DMS114 treated with DMSO at 0.1 percent for 48 hours (cell line): ENCODE measurements around the gene FTO.

ENCODE experiments used
- DNase-seq: peaks from one replicate; lab custom pipeline; 2025; ENCODE audit not compliant: unreplicated experiment; lab: John Stamatoyannopoulos, UW

The FTO gene

DNA sequence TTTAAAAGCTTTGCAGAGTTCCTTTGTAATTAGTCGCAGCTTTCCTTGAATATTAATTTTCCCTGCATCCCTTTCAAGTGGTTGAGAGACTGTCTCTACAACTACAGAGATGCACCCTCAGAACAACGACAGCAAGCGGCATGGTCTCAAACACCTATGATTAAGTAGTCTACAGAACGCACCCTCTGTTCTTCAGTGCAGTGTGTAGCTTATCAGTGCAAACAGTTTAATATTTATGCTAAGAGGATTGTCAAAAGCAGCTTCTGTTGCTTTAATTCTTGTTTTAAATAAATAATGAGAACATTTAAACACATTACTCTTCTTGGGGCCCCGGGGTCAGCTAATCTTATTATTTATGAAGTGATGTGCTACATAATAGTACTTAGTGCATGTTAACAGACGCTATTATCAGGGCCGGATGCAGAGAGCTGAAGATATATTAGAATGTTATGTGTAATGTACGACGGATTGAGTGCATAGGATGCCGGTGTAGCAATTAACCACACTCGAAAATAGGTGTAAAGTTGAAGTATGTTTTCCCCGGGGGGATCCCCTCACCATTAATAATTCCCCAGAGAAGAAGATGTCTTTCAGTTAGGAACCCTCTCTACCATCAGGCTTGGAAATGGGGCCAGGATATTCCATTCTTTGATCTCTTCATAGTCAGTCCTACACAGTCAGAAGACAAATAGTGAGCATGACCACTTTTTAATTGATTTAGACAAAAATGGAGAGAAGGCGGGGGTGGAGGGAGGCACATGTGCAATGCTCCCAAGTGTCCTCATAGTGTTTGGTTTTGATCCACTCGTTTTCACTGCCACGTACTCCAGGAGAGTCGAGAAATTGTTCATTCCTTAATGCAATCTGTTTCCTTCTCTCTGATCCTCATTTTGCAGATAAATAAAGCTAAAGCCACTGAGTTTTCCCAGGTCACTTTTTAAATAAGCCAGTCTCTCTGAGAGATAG, 406.3 kb downstream of the FTO start:
- no peak for DNase-seq

DNA sequence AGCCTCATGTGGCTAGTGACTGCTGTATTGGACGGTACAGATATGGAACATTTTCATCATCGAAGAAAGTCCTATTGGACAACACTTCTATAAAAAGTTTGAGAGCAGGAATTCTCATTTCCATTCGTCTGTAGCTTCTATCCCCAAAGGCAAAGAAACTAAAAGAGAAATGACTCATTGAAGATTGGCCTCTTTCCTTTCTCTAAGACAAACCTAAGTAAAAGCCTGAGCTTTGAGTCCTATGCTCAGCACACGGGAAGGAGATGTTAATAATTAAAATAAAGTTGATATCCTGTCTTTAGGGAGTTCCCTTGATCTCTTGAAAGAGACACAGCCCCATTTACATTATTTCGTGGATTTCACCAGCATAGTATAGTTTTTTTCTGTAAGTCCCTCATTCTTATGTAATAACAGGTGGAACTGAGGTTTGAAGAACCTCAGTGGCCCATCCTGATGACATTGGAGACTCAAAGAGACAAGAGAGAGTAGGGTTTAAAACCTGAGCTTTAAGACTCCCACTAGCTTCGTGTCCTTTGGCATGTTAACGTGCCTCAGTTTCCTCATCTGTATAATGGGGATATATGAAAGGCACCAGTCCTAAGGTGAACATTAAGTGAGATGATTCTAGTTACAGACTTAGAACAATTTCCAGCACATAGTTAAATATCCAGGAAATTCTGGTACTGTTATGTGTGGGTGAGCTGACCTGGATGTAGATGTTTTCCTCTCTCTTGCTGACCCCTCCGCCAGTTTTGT, 408.7 kb downstream of the FTO start:
- no peak for DNase-seq

DNA sequence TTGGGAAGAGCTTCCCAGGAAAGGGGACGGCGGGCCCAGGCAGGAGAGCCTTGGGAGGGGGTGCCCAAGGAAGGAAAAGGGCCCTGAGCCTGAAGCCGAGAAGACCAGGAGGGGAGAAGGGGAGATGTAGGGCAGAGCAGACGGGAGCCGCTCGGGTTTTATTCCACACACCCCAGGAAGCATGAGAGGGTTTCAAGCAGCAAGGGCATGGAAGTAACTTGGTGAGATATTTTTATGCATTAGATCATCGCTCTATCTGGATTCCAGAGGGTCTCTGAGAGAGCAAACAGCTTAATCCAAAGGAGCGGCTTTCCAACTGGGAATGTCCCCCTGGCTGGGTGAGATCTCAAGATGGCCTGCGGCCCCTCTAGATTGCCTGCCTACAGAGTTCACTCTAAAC, 411.6 kb downstream of the FTO start:
- DNase-seq: no peak

DNA sequence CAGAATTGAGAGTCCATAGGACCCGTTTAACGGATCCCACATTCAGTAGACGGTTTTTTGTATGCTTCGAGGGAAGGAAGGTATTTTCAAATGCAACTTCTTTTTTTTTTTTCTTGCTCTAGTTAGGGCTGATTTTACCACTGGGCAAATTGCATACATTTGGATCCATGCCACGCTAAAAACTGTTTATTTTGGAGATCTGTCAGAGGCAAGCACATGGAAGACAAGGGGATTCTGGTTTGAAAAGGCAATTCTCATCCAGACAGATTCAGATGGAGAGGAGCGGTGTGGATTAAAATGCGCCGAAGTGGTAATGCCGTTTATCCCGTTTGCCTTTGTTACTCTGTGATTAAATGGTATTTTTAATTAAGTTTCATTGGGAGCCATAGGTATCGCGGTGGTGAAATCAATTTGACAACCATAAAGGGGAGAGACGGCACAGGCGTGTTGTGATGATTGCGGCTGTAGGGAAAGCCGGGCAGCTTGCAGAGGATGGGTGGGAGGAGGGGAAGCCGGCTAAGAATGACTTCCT, 412.2 kb downstream of the FTO start:
- no peak for DNase-seq

DNA sequence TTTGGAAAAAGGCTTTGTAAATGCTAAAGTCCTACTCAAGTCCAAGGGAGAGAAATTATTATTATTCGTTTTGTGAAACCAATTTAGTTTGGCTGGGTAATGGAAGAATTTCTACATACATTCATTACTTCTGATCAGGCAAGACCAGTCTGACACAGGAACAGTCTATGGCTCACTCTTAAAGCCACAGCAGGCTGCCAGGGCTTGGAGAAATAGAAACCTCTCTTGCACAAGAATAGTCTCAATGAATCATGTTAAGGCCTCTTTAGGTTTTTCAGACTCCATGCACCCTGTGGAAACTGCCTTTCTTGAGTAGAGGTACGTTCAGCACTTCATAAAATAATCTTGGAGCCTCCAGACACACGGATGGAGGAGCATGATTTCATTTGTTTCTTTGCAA, 414.9 kb downstream of the FTO start:
- DNase-seq: no peak

DNA sequence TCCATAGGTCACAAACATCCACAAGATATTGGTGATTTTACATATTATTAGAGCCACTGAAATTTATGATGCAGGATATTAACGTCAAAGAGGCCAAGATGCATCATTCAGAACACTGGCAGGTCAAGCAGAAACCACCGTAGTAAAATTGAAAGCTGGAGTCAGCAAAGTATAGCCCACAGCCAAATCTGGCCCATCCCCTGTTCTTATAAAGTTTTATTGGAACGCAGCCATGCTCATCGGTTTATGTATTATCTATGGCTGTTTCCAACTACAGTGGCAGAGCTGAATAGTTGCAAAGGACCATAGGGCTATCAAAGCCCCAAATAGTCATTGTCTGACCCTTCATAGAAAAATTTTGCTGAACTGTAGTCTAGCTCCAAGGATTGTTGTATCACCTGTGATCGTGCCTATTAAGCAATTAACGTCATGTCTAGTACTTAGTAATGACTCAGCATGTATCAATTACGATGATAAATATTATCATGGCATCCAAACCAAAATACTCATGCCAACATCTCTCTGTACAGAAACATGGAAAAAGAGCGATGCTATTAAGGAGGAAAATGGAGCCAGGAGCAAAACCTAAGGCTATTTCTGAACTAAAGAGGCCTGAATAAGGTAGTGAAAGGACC, 417.0 kb downstream of the FTO start:
- no peak for DNase-seq

DNA sequence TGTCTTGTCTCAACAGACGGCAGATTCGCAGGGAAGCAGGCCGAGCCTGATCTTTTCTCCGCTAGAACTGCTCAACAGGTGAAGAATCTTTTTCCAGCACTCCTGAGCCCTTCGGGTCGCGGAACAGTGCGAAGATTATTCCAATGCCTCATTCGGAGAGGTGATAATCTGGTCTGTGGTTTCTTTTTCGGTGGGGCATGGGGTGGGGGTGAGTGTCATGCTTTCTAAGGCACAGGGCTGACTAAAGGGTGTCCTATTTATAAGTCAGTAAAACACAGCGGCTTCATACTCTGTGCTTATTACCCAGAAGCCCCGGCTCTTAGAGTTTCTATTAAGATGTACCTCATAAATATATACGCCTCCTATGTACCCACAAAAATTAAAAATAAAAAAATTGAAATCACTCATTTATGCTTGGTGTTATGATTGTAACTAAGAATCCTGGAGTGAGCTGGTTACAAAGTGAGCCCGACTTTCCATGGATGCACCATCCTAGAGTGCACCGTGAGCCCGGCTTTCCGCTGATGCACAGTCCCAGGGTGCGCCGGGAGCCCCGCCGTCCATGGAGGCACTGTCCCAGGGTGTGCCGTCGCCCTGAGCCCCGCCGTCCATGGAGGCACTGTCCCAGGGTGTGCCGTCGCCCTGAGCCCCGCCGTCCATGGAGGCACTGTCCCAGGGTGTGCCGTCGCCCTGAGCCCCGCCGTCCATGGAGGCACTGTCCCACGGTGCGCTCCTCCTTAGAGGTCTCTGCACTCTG, 417.8 kb downstream of the FTO start:
- no peak for DNase-seq

DNA sequence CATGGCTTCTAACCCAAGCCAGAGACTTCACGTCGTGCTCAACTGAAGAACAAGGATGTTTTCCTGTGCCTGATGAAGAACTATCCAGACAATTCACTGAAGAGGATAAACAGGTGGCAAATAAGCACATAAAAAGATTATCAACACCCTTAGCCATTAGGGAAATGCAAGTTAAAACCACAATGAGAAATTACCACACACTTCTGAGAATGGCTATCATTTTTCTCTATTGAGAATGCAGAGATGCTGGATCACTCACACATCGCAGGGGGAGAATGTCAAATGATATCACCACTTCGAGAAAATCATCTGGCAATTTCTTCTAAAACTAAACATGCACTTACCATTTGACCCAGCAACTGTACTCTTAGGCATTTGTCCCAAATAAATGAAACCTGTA, 419.8 kb downstream of the FTO start:
- no peak for DNase-seq

DNA sequence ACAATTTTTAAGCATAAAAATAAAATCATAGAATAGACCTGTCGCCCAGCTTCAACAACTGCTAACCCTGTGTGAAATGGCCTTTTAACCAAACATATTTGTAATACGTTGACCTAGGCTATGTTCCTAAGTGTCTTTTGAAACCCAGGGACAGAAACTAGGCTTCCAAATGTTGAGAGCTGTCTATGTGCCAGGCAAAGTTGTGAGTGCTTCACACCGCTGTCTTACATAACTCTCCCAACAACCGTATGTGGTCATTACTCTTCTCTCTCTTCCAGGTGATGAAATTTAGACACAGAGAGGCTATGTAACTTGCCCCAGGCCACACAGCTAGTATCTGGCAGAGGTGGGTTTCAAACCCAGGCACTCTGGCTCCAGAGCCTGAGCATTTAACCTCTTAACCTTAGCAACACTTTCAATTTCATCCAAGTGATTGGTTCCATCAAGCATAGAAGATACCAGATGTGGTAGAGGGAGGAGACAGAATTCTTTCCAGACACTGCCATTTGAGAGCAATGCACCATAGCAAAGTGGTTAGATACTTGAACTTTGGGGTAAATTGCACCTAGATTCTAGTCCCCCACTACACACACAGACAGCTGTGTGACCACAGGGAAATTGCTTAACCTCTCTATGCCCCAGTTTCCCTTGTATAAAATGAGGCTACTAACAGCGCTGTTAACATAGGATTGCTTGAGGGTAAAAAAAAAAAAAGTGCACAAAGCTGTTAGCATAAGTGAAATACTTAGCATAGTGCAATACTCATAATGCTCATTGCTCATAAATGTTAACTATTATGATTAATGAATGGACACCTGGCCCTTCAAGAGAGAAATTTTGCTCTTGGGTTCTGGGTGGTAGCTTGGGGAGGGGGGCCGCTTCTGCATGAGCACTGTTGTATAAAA, 422.0 kb downstream of the FTO start:
- no peak for DNase-seq

DNA sequence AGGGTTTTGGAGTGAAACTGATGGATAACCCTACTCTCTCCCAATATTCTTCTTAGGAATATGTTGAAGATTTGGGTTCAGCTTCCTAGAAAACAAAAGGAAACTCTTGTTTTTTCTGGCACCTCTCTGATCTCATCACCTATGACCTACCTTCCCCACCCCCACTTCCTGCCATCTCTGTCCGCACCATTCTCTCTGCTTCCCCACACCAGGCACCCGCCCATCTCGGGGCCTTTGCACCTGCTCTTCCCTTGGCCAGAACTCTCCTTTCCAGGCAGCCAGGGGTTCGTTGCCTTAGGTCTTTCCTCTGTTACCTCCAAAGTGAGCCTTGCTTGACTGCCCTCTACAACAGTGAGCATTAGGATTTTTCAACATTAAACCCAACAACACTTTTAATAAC, 423.0 kb downstream of the FTO start:
- no peak for DNase-seq

DNA sequence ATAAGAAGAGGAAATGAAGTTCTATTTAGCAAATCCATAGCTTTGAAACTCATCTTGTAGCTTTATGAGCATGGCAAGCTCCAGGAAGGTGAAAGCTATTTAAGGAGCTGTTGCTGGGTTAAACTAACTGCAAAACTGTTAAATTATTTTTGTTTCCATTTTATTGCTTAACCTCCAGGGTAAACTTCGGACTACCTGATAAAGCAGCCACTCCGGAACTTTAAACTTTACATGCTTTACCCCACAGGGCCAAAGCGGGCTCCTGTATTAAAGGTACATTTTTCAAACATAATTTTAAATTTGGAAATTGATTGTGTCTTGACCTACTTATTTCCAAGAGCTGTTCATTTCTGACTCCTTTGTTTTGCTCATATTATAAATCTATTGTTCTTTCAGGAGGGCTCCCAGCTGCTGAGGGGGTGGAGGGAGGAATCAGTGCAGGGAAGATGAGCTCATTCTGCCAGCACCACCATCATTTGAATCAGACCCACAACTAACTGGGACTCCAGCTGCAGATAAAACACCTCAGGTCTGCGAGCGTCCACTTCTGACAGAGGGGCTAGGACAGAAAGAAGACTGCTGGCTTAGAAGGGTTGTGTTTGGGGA, 424.8 kb downstream of the FTO start:
- DNase-seq: no peak

DNA sequence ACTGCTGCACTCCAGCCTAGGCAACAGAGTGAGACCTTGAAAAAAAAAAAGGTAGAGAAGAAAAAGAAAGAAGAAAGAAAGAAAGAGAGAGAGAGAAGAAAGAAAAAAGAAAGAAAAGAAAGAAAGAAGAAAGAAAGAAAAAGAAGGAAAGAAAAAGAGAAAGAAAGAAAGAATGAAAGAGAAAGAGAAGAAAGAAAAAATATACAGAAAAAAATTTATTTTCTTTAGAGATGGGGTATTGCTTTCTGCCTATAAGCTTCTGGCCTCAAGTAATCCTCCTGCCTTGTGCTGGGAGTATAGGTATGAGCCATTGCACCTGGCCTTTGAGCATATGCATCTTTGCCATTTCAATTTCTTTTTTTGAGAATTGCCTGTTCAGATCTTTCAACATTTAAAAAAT, 425.9 kb downstream of the FTO start:
- DNase-seq: no peak

DNA sequence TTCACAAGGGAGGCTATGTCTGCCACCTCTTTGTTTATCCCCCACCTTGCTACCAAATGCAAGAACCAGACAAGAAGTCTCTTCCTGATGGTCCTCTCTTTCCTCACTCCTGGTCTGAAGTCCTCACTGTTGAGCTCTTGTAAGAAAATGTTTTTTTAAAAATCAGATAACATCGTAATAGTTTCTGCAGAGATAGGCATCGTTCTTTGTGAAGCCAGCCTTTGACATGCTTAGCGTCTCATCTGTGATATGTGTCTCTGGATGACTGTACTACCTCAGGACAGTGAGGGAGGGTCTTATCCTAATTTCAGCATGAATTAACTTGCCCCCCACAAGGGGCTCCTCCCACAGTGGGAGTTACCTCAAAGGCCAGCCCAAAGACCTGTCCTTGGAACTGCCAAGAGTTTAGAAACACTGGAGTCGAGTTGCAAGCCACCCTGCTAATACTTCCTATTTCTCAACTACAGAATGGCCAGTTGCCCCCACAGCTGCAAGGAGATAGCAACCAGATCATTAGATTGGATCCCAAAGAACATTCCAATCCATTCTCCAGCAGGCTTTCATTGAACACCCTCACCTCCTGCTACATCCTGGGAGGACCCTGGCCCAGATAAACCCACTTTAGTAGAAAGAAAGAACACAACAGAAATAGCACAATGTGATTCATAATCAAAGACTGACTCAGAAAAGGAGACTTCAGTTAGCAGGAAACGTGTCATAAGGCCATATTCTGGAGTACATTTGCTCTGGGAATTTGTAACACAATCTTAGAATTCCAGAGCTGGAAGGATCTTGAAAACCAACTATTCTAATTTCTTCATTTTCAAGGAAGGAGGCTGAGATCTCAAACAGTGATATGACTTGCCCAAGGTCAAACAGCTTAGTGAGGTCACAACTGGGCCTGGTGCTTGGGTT, 431.7 kb downstream of the FTO start:
- DNase-seq: no peak

DNA sequence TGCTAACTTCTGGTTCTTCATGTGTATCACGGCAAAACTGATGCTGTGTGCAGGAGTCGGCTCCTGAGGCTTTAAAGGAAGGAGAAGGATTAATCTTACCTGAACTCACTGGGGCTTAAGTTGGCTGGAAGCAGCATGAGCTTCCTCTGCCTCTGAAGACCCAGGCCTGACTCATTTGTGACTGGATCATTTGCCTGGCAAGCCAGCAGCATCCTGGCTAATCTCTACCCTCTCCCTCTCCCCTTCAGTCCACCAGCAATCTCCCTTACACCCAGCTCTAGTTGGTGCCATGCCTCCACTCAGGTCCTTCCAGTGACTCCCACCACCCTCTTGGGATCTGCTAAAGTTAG, 432.3 kb downstream of the FTO start:
- DNase-seq: no peak

DNA sequence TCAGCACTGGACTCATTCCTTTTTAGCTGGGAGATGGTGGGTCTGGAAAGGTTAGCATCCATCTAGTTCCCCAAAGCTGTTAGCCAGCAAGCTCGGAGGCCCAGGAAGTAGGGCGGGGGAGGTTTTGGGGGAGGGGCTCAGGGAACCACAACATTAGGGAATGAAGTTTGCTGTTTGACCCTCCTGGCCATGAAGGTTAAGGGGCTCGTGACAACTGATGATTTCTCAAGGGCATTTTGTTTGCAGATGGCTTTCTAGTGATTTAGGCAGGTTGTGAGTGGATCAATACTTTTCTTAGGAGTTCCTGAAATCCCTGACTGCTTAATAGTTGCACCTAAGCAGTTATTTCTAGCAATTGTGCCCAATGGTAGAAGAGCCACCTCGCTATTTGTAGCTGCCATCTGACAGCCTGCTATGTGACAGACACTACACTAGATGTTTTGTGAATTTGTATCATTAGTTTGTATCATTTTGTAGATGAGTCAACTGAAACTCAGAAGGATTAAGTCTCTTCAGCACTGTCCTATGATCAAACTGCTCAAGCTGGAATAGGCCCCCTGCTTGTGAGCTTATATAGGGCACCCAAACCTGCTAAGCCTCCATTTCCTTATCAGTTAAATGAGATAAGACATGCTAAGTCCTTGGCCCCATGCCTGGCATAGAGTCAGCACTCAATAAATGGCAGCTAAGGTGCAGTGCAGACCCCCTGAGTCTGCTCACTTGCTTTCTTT, 436.3 kb downstream of the FTO start:
- DNase-seq: no peak

DNA sequence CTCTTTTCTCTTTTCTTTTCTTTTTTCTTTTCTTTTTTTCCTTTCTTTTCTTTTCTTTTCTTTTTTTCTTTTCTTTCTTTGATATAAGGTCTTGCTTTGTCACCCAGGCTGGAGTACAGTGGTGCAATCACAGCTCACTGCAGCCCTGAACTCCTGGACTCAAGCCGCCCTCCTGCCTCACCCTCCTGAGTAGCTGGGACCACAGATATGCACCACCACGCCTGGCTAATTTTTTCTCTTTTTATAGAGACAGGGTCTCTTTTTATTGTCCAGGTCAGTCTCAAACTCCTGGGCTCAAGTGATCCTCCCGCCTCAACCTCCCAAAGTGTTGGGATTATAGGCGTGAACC, 436.8 kb downstream of the FTO start:
- no peak for DNase-seq

DNA sequence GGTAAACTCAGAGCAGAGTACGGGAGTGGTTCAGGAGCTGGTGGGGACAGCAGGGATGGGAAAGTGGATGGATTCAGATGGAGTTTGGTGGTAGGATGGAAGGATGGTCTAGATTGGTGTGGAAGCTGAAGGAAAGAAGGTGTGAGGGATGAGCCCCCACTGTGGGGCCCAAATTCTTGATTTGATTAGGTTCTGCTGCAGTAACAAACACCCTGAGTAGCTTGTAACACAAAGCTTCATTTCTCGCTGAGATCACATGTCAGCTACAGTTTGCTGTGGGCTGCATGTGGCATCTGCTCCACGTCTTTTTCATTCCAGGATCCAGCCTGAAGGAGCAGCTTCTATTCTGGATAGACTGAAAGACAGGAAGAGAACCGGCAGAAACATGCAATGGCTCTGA, 438.8 kb downstream of the FTO start:
- no peak for DNase-seq

DNA sequence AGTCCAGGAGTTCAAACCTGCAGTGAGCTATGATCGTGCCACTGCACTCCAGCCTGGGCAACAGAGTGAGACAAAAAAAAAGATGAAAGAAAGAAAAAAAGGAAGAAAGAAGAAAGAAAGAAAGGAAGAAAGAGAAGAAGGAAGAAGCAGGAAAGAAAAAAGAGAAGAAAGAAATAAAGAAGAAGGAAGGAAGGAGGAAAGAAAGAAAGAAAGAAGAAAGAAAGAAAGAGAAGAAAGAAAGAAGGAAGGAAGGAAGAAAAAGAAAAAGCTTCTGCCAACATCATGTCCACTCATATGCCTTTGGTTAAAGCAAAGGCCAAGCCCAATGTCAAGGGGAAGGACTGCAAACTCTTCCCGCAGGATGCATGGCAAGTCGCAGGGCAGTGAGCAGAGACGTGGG, 439.5 kb downstream of the FTO start:
- DNase-seq: no peak
